IMR-90 (cell line): ENCODE data around the gene MMP24. TPM values are rescaled to one million over a fixed set of nuclear protein-coding genes. Genes with fewer than 3 reads are reported as not detected.
"Not testable (repeated sequence)": the region's sequence is repeated elsewhere in the genome, so short reads cannot be mapped to it uniquely, and the experiment has no call there.

Experiments used
- ATAC-seq: fragments of 200-7000 bp; cut with Tn5 transposase; 2 replicates; pipeline ENCODE4 v1.9.1; 2020; ENCODE audit warnings: low read depth, mild to moderate bottlenecking, moderate library complexity
- BruUV-seq: library from RNA; stranded (reverse); fragments of 400-500 nt; replicated peaks from 2 replicates; lab custom pipeline; 2021; lab: Mats Ljungman, UMichigan
- CTCF ChIA-PET: fragments of 300-600 bp; formaldehyde crosslinking; extraction: SDS; loops from one replicate; lab custom pipeline; 2021; ENCODE audit warnings: antibody characterized with exemption; lab: Yijun Ruan, JAX
- POLR2A ChIA-PET: fragments of 300-600 bp; sonication (Branson Sonifier 250); formaldehyde crosslinking; loops from one replicate; lab custom pipeline; 2022; ENCODE audit warnings: antibody characterized with exemption; ENCODE audit not compliant: unreplicated experiment; lab: Charles Lee
- DNase-seq: peaks from one replicate; pipeline ENCODE4 v3.0.0; 2013
- H2AFZ ChIP-seq: replicated peaks from 2 replicates; pipeline ENCODE3; 2013; ENCODE audit warnings: low read length, mild to moderate bottlenecking; ENCODE audit not compliant: poor library complexity
- H2AK5ac ChIP-seq: 2 replicates; pipeline ENCODE4 v1.6.1; 2013; ENCODE audit warnings: low read depth, low read length, inconsistent platforms
- H2AK9ac ChIP-seq: replicated peaks from 2 replicates; pipeline ENCODE3; 2013; ENCODE audit warnings: mild to moderate bottlenecking, low read depth, low read length, moderate library complexity; ENCODE audit not compliant: poor library complexity
- H2BK120ac ChIP-seq: 2 replicates; pipeline ENCODE4 v1.6.1; 2013; ENCODE audit warnings: low read depth, low read length, inconsistent platforms
- H2BK15ac ChIP-seq: 3 replicates; pipeline ENCODE4 v1.6.1; 2013; ENCODE audit warnings: low read depth, low read length, inconsistent platforms
- H2BK20ac ChIP-seq: 2 replicates; pipeline ENCODE4 v1.6.1; 2013; ENCODE audit warnings: low read depth, mild to moderate bottlenecking, inconsistent platforms, low read length, moderate library complexity
- H2BK5ac ChIP-seq: 2 replicates; pipeline ENCODE4 v1.6.1; 2013; ENCODE audit warnings: mild to moderate bottlenecking, low read depth, low read length, inconsistent platforms; ENCODE audit not compliant: poor library complexity, severe bottlenecking
- H3K14ac ChIP-seq: replicated peaks from 2 replicates; pipeline ENCODE4 v1.6.1; 2013; ENCODE audit warnings: low read depth, low read length, inconsistent platforms
- H3K18ac ChIP-seq: 2 replicates; pipeline ENCODE4 v1.6.1; 2013; ENCODE audit warnings: low read depth, low read length, control low read depth
- H3K23ac ChIP-seq: 2 replicates; pipeline ENCODE4 v1.6.1; 2013; ENCODE audit warnings: low read depth, low read length, inconsistent platforms
- H3K27ac ChIP-seq: 2 replicates; pipeline ENCODE4 v1.5.1; 2013; ENCODE audit warnings: mild to moderate bottlenecking, control low read depth, low read length; ENCODE audit not compliant: insufficient read depth
- H3K27me3 ChIP-seq: 2 replicates; pipeline ENCODE4 v1.6.1; 2013; ENCODE audit warnings: low read length; ENCODE audit not compliant: control insufficient read depth, insufficient read depth
- H3K36me3 ChIP-seq: 2 replicates; pipeline ENCODE4 v1.6.1; 2013; ENCODE audit warnings: low read length, mixed read lengths; ENCODE audit not compliant: control insufficient read depth, insufficient read depth
- H3K4ac ChIP-seq: 2 replicates; pipeline ENCODE4 v1.6.1; 2013; ENCODE audit warnings: low read depth, low read length, inconsistent platforms
- H3K4me1 ChIP-seq: 2 replicates; pipeline ENCODE4 v1.6.1; 2013; ENCODE audit warnings: low read length, mixed read lengths; ENCODE audit not compliant: control insufficient read depth, insufficient read depth
- H3K4me2 ChIP-seq: 2 replicates; pipeline ENCODE4 v1.6.1; 2013; ENCODE audit warnings: low read depth, mild to moderate bottlenecking, control low read depth, low read length, moderate library complexity
- H3K4me3 ChIP-seq: 2 replicates; pipeline ENCODE4 v1.5.1; 2013; ENCODE audit warnings: low read depth, mild to moderate bottlenecking, control low read depth, low read length, moderate library complexity; ENCODE audit not compliant: insufficient read depth
- H3K56ac ChIP-seq: 2 replicates; pipeline ENCODE4 v1.6.1; 2013; ENCODE audit warnings: low read length, inconsistent platforms; ENCODE audit not compliant: insufficient read depth; ENCODE audit errors: extremely low read depth
- H3K79me1 ChIP-seq, 2 experiments: 2 replicates each; pipeline ENCODE4 v1.6.1; 2013; ENCODE audit warnings: low read length in 2 of 2, inconsistent platforms in 1 of 2, low read depth in 1 of 2
- H3K9ac ChIP-seq: 2 replicates; pipeline ENCODE4 v1.6.1; 2013; ENCODE audit warnings: low read depth, low read length, control low read depth
- H3K9me1 ChIP-seq: 2 replicates; pipeline ENCODE4 v1.6.1; 2013; ENCODE audit warnings: low read length, inconsistent platforms; ENCODE audit not compliant: insufficient read depth
- H3K9me3 ChIP-seq: 2 replicates; pipeline ENCODE4 v1.6.1; 2013; ENCODE audit warnings: low read length; ENCODE audit not compliant: control insufficient read depth, insufficient read depth
- H4K20me1 ChIP-seq: 2 replicates; pipeline ENCODE4 v1.6.1; 2013; ENCODE audit warnings: low read length, inconsistent platforms; ENCODE audit not compliant: insufficient read depth
- H4K5ac ChIP-seq: 2 replicates; pipeline ENCODE4 v1.6.1; 2013; ENCODE audit warnings: mild to moderate bottlenecking, low read depth, low read length, control low read depth
- H4K8ac ChIP-seq, 2 experiments: 2 replicates each; pipeline ENCODE4 v1.6.1; 2013; ENCODE audit warnings: low read depth in 2 of 2, low read length in 2 of 2, control low read depth in 1 of 2, inconsistent platforms in 1 of 2
- H4K91ac ChIP-seq: 2 replicates; pipeline ENCODE4 v1.6.1; 2013; ENCODE audit warnings: low read depth, low read length, inconsistent platforms; ENCODE audit not compliant: insufficient read depth
- MAZ ChIP-seq: IDR thresholded peaks from 2 replicates; pipeline ENCODE4 v1.6.1; 2012; ENCODE audit warnings: low read depth, mild to moderate bottlenecking, low read length, improper control_type of control experiment, moderate library complexity, borderline replicate concordance
- WGBS, 2 experiments: methylation state at CpG; one replicate each; pipeline versions ENCODE4 v1.1.5 to v1.1.7; 2013; ENCODE audit warnings: missing lambda C conversion rate in 2 of 2; ENCODE audit not compliant: insufficient read length in 1 of 2; ENCODE audit errors: extremely low coverage in 2 of 2; 5-methylcytosine and 5-hydroxymethylcytosine counted together
- dilution Hi-C: fragments of 300-500 bp; cut with HindIII; formaldehyde crosslinking; loops from one replicate; pipeline ENCODE4 v1.14.3; 2018; ENCODE audit warnings: low sequenced_read_pairs; ENCODE audit not compliant: unreplicated experiment
- in situ Hi-C: fragments of 300-500 bp; cut with MboI; formaldehyde crosslinking; loops from 3 replicates; pipeline ENCODE4 v1.14.3; 2019; ENCODE audit warnings: low sequenced_read_pairs, inconsistent platforms, mixed read lengths
- intact Hi-C: fragments of 100-400 bp; cut with micrococcal nuclease; formaldehyde crosslinking; loops from 2 replicates; pipeline ENCODE4 v1.10.0; 2022
- polyA plus RNA-seq, 3 experiments: library from polyadenylated mRNA; depleted of rRNA; stranded (reverse); fragments of >200 nt; gene quantifications; 2 replicates each; pipeline ENCODE4 v1.2.3, GENCODE V29; 2012; ENCODE audit warnings: low replicate concordance in 1 of 3
- total RNA-seq: library from RNA; depleted of rRNA; stranded (reverse); fragments of >200 nt; gene quantifications from 2 replicates; pipeline ENCODE4 v1.2.3, GENCODE V29; 2012
- TF ChIP-seq, protein P1 (sequence below): conservative IDR thresholded peaks from 2 replicates; pipeline ENCODE4 v1.5.1; 2012; ENCODE audit warnings: mild to moderate bottlenecking, low read depth, low read length, improper control_type of control experiment

The MMP24 gene
- total and polyA plus RNA-seq, 2 of the 4 experiments (the other 2 are of a cell fraction): 0.36 to 0.79 TPM

DNA sequence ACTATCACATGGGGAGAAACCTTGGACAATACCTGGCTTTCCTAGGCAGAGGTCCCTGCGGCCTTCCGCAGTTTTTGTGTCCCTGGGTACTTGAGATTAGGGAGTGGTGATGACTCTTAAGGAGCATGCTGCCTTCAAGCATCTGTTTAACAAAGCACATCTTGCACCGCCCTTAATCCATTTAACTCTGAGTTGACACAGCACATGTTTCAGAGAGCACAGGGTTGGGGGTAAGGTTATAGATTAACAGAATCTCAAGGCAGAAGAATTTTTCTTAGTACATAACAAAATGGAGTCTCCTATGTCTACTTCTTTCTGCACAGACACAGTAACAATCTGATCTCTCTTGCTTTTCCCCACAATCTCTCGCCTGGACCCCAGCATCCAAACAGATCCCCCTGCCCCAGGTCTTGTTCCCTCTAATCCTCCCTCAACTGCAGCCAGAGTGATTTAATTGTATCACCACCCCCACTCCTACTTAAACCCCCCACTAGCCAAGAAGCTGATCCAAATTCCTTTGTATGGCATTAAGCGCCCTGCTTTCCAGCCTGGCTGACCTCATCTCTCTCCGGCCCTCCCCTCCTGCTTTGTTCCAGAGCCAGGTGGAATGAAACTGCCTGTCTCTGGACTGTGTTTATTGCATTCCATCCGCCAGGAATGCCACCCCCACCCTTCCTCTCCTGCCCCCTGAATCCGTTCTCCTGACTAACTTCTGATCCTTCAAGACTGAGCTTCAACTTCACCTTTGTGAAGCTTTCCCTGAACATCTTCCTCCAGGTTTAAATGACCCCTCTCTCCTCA is 36.4 kb downstream of the MMP24 start:
- H4K91ac ChIP-seq: peak overlapping the region; percentile 32
- 0 out of 2 replicates have a peak overlapping the region, but pooled peaks have one; percentile 4 for H4K5ac ChIP-seq
- H2AFZ ChIP-seq: peak overlapping the region; percentile 40
- H3K9me3 ChIP-seq, dilution Hi-C loops, H3K27me3 ChIP-seq, BruUV-seq, H3K23ac ChIP-seq, intact Hi-C loops, H4K20me1 ChIP-seq, H3K4me1 ChIP-seq, H3K9ac ChIP-seq, H3K4me3 ChIP-seq: not testable (repeated sequence)
- TF ChIP-seq, protein P1, sequence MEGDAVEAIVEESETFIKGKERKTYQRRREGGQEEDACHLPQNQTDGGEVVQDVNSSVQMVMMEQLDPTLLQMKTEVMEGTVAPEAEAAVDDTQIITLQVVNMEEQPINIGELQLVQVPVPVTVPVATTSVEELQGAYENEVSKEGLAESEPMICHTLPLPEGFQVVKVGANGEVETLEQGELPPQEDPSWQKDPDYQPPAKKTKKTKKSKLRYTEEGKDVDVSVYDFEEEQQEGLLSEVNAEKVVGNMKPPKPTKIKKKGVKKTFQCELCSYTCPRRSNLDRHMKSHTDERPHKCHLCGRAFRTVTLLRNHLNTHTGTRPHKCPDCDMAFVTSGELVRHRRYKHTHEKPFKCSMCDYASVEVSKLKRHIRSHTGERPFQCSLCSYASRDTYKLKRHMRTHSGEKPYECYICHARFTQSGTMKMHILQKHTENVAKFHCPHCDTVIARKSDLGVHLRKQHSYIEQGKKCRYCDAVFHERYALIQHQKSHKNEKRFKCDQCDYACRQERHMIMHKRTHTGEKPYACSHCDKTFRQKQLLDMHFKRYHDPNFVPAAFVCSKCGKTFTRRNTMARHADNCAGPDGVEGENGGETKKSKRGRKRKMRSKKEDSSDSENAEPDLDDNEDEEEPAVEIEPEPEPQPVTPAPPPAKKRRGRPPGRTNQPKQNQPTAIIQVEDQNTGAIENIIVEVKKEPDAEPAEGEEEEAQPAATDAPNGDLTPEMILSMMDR: peak; percentile 21; the same call in 1 of the 2 replicates
- TF ChIP-seq MAZ: peak; percentile 82; the same call in 1 of the 2 replicates
- H4K8ac ChIP-seq: peak overlapping the region in 1 of 2 experiments; percentile 38; a peak in 3 of 4 replicates
- H3K4ac ChIP-seq: peak overlapping the region; percentile 82
- H2BK120ac ChIP-seq: peak overlapping the region; percentile 88
- CTCF ChIA-PET: interaction anchor here (0.6 kb wide), 2 partner anchors 14 to 147 kb away, joined by 4 read pairs; no protein-coding TSS in a partner anchor
- ATAC-seq (peak; percentile 84), DNase-seq (peak; percentile 58)
- peaks cover 18% of the 10 kb centered on the region for H3K9me1 ChIP-seq
- H3K18ac ChIP-seq: peak overlapping the region; percentile 58; the same call in 1 of the 2 replicates
- in situ Hi-C loops: loop anchor here (25.0 kb wide), 1 partner anchor 401 kb away; the partner anchor contains the start of gene GGT7
- H3K79me1 ChIP-seq: peaks cover 0 to 13% of the 10 kb centered on the region in 2 experiments; a peak in 3 of 4 replicates
- H2BK20ac ChIP-seq: peak overlapping the region; percentile 87
- peak overlapping the region; percentile 58; the same call in 1 of the 3 replicates for H2BK15ac ChIP-seq
- POLR2A ChIA-PET: interaction anchor here (0.5 to 0.6 kb wide), 2 partner anchors 11 to 172 kb away, joined by 4 to 10 read pairs; no protein-coding TSS in a partner anchor
- 29% methylated on average over 3 of the region's 8 CpGs; no CpG with 5 or more reads in 1 of the 2 experiments for WGBS, 2 experiments
- H3K56ac ChIP-seq: peak overlapping the region; percentile 12; the same call in 1 of the 2 replicates
- peak overlapping the region; percentile 17 for H3K27ac ChIP-seq
- H3K36me3 ChIP-seq: peaks cover 11% of the 10 kb centered on the region; the same call in 1 of the 2 replicates
- peak overlapping the region; percentile 57 for H3K14ac ChIP-seq
- H2AK5ac ChIP-seq: peak overlapping the region; percentile 90
- peak overlapping the region; percentile 49 for H3K4me2 ChIP-seq
- peak overlapping the region; percentile 91 for H2AK9ac ChIP-seq
- peak overlapping the region; percentile 59 for H2BK5ac ChIP-seq
